ENCODE measurements around the gene TPRG1L.

TPRG1L gene

DNA sequence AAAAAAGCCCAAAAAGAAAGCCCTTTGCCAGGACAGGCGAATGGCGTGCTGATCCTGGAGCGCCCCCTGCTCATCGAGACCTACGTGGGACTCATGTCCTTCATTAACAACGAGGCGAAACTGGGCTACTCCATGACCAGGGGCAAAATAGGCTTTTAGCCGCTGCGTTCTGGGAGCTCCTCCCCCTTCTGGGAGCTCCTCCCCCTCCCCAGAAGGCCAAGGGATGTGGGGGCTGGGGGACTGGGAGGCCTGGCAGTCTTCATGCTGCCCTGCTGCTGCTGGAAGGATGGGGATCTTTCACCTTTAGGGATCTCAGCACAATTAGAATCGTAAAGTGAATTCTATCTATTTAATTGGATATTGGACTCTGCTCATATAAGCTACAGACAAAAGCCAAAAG lies 3.6 kb downstream of the TPRG1L start:
- no peak for DNase-seq (ENCODE audit: low read depth in 2 of 2)

DNA sequence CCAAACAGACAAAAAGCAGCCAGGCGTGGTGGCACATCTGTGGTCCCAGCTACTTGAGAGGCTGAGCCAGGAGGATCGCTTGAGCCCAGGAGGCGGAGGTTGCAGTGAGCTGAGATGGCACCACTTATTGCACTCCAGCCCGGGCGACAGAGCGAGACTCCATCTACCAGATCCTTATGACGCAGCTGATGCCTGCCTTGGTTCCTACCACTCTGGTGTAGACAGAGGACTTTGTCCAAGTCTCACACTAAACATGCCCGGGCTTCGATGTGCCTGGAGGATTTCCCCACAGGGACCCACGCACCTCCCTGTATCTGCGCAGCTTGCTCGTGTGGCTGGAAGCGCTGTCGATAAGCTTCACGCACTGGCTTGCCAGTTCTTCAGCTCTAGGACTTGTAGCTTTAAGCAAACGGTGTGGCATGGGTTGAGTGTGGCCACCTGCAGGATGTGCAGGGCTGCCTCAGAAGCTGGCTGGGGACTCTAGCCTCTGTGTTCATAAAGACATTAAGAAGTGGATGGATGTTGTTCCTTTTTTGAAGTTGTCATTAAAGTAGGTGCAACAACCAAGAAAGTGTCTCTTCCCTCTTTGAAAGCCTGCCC lies 4.8 kb downstream of the TPRG1L start:
- no peak for DNase-seq (ENCODE audit: low read depth in 2 of 2)

DNA sequence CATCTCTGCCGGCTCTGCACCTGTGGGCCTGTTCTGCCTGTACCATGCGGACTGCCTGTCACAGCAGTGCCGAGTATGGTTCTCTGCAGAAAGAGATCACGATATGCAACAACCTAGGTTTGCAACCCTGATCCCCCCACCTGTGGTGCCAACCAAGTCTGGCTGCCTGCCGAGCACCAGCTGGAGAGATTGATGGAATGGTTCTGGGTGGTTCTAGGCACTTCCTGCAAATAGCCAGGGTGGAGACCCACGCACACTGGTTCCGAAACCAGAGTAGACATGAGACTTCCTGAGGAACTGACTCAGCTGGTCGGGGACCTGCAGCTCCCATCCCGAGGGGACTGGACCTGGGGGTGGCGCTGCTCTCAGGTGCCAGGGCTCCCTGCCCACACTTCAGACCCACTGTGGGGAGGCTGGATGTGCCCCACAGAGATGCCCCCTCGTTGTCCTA lies 5.4 kb downstream of the TPRG1L start:
- DNase-seq (ENCODE audit: low read depth in 2 of 2) = no peak

DNA sequence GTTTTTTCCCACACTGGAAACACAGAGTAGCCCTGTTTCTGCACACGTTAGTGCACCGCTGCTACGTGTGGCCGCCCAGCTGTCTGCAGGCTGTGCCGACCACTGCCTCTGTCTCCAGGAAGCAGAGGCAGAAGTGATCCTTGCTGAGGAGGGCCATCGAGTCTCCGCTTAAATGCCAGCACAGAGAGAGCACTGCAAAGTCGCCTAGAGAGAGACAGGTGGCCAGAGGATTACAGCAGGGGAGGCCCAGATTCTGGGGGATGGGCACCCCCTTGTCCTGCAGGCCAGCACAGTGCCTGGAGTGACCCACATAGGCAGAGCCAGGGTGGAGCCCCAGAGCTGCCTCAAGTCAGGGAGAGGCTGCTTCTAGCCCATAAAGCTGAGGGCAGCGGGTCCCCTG lies 6.1 kb downstream of the TPRG1L start:
- DNase-seq (ENCODE audit: low read depth in 2 of 2) = no peak

DNA sequence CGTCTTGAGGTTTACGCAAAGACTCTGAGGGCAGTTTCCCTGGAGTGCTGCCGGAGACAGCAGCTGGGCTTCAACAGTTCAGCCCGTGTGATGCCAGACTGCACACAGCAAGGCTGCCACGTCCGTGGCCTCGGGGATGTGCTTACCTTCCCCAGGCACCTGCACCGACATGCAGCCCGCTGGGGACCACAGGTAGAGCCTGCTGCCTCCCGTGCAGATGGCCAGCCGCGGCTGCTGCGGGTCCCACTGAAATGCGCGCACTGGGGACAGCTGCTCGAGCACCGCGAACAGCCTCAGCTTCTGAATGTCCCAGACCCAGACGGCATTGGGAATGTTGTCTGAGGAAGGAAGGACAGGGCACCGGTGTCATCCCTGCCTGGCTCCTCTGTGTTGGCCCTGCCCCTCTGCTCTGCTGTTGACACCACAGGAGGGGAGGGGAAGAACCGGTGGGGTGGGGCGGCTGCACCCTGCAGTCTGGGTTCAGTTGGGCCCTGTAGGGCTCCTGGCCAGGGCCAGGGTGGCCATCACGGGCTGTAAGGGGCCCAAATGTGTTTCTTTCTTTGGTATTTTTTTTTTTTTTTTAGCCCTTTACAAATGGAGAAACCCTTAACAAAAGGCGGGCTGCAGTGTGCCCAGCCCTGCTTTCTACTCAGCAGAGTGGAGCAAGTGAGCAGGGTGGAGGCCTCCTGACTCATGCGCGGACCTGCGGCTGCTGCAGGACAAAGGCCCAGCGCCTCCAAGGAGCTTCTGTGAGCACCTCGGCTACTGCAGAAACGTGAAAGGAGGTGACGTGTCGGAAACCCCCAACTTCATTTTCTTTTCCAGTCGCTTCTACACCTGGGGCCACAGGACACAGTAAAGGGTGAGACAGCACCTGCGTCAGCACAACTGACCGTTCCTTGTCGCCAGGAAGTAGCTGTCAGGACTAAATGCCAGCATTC lies 6.8 kb downstream of the TPRG1L start:
- DNase-seq (ENCODE audit: low read depth in 2 of 2) = no peak

DNA sequence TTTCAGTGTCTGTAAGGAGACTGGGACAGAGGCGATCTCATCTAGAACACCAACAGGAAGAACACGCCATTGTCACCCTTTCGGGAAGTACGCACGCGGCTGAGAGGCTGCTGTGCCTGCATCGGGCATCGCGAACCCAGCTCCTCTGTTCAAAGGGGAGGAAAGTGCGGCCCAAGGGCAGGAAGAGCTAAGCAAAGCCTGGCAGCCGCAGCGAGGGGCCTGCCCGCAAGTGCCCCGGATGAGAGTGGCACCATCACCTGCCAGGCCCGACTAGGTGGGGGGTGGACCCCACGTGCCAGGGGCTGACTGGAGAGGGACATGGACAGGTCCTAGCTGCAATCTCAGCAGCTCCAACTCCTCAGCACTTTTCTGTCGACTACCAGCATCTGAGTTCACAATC lies 7.5 kb downstream of the TPRG1L start:
- no peak for DNase-seq (ENCODE audit: low read depth in 2 of 2)

DNA sequence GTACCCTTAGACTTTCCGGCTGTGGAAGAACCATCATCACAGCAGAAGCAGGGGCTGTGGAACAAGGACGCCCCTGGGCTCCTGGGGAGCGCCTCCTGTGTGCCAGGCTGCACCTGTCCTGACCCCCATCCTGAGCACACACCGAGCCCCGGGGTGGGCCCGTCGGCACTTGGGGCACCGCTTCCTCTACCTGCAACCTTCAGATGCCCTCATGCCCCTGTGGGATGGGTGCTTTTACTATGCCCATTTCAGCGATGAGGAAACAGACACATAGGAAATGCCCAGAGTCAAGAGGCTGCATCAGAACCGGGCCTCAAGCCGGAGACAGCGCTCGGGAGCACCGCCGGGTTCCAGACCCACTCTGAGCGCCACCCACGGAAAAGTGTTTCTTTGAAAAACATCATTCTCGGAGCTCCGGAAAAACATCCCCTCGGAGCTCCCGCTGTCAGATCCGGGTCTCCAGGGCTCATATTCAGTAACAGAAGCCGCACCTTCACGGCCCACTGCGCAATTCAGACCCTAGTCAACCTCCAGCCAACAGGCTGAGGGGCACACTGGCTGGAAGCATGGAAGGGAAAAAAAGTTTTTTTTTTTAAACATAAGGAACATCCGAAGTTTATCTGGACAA lies 8.0 kb downstream of the TPRG1L start:
- no peak for DNase-seq (ENCODE audit: low read depth in 2 of 2)

DNA sequence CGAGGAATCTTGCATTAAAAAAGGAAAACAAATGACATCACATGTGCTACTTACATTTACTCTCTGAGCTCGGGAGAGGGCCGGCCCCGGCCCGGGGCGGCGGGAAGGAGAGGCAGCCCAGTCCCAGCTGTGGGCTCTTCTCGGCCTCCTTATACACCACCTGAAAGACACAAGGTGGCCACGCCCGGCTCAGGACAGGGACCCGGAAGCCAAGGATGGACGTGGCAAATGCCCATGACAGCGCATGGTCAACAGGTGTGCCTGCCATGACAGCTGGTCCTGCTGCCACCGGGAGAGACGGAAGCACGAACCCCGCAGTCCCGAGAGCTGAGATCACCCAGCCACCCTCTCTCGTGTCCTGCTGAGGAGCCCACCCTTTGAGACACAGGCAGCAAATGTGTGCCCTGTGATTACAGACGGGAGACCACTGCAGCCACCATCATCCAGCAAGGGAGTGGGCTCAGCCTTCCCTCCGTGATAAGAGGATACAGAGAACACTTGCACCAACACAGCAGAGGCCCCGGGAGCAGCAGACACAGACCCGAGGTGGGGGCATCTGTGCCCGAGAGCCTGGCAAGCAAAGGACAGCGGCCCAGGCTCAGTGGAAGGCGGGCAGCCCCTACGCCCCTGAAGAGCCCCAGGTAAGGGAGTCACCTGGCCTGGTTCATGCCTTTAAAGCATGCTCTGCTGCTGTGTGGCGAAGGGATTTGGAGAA lies 8.7 kb downstream of the TPRG1L start:
- no peak for DNase-seq (ENCODE audit: low read depth in 2 of 2)

DNA sequence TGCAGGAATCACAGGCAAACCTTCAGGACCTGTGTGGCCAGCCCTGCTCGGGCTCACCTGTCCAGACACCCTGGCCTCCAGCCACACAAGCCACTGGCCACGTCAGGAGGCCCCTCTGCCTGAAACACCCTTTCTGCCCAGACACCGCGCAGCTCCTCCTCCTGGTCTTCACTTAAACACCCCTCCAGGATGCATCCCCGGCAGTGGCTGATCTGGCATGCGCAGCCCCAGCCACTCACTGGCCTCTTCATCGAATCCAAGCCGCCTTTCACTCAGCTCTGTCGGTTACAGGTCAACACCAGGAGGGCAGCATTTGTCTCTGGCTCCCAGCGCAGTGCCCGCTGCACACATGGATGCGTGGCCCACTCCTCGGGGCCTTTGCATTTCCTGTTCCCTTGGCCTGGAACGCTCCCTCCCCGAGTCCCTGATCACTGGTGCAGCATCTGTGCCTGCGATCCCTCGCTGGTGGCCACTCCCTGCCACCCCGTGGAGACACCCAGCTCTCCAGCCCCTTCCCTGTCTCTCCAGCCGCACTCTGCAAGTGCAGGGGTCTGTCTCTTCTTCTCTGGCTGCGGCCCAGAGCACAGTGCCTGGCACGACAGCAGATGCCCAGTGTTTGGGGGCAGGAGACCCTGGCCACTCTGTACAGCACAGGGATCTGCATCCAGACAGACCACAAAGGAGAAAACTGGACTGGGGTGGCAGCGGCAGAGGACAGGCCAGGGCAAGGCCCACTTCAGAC lies 9.4 kb downstream of the TPRG1L start:
- no peak for DNase-seq (ENCODE audit: low read depth in 2 of 2)

DNA sequence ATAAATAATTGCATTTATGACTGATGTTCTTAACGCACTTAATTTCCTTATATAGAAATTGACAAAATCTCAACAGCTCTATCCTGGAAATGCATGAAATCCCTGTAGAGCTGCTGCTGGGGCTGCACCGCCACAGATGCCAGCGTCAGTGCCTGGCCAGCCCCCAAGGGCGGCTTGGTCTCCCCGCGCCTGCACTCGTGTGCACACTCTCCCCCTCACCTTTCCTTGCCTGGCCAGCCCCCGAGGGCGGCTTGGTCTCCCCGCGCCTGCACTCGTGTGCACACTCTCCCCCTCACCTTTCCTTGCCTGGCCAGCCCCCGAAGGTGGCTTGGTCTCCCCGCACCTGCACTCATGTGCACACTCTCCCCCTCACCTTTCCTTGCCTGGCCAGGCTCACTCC lies 11.3 kb downstream of the TPRG1L start:
- no peak for DNase-seq (ENCODE audit: low read depth in 2 of 2)

DNA sequence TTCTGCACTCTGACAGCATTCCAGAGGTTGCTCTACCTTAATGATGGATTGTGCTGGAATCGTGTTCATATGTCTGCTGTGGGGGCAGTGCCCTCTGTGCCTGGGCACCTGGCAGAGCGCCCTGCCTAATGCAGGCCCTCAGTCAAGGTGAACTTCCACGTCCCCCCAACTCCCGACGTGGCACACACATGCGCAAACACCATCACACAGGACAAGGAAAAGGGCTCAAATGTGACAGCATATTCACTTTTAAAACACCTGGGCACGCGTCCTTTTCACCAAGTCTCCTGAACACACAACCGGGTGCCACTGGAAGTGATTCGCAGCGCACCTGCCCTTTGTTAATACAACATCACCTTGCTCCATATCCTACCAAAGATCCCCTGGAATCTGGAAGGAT lies 11.7 kb downstream of the TPRG1L start:
- DNase-seq (ENCODE audit: low read depth in 2 of 2) = no peak

DNA sequence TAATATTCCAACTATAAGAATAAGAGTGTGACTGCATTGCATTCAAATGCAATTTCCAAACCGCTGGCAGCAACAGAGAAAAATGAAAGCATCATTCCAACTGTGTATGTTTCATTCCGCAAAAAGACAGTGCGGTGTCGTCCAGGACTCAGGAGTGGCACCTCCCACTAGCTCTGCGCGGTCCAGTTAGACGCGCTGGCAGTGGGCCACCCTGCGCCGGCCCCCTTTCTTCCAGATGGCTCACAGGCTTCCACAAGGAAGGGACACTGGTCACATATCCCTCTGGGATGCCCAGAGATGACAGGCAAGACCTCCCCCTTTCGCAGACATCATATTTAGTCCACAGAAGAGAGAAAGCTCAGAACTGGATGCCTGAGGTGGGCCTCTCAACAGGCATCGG lies 13.2 kb downstream of the TPRG1L start:
- no peak for DNase-seq (ENCODE audit: low read depth in 2 of 2)

DNA sequence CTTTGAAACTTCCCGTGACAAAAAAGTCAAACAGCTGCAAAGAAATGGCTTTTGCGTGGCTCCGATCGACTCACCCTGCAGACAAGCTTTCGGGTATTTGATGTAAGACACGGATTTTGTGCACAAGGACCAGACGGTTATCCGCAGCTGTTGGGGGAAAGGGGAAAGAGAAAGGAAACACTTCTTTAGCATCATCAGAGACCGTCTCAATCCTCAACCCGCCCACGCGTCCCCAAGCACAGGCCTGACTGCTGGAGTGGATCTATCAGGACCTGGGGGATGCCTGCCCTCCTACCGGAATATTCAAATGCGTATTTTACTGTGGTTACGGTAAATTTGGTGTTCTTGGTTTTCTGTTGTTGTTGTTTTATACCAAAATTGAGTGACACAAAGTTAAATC lies 13.9 kb downstream of the TPRG1L start:
- DNase-seq (ENCODE audit: low read depth in 2 of 2) = no peak

DNA sequence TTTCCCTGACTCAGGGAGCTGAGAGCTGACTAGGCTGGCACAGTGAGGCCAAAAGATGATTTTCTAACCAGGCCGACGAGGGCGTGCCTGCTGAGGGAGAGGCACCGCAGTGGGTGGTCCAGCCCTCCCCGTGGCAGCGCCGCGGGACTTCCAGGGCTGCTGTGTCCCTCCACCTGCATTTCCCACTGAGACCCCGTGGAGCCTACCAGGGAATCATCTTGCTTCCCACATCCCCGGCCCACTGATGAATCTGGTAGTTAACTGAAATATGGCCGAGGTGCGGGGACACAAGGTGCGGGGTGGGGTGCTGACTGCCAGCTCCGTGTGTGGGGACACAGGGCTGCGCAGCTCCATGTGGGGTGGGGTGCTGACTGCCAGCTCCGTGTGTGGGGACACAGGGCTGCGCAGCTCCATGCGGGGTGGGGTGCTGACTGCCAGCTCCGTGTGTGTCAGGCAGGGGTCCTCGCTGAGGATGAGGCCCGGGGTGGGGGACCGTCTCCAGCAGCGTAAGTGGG lies 14.6 kb downstream of the TPRG1L start:
- no peak for DNase-seq (ENCODE audit: low read depth in 2 of 2)

DNA sequence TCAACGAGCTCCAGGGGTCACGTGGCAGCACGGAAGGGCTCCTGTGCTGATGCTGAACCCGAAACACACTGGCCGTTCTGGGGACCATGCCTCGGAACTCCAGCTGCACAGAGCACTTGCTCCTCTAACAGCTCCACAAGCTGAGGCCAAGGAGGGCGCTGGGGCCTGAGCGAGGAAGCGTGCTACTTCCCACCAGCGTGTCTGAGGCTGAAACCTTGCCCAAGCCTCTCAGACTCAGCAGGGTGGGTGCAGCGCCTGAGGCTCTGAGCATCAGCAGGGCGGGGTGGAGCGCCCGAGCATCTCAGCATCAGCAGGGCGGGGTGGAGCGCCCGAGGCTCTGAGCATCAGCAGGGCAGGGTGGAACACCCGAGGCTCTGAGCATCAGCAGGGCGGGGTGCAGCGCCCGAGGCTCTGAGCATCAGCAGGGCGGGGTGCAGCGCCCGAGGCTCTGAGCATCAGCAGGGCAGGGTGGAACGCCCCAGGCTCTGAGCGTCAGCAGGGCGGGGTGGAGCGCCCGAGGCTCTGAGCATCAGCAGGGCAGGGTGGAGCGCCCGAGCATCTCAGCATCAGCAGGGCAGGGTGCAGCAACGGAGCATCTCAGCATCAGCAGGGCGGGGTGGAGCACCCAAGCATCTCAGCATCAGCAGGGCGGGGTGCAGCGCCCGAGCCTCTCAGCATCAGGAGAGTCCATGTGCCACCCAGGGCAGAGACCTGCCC lies 15.5 kb downstream of the TPRG1L start:
- DNase-seq (ENCODE audit: low read depth in 2 of 2) = no peak

DNA sequence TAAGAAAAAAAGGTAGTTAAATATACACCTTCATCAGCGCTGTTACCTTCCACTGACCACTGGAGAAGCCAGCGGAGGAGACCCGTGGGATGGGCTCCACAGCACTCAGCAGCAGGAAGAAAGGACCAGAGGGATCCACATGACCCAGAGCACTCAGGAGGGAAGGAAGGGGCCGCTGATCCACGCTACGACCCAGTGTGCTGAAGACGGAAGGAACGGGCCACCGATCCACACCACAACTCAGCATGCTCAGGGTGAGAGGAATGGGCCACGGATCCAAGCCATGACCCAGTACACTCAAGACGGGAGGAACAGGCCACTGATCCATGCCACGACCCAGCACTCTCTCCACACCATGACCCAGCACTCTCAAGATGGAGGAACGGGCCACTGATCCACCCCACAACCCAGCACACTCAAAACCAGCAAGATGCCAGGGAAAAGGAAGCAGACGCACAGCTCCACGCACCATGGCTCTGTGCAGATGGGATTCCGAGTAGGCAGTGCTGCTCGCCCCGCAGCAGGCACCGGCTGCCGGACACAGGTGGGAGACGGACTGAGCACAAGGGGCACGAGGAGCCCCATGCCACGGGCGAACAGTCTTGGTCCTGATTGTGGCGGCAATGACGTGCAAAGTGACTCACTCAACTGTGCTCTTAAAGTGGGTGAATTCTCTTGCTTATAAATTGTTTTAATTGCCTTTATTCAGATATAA lies 16.4 kb downstream of the TPRG1L start:
- DNase-seq (ENCODE audit: low read depth in 2 of 2) = no peak

DNA sequence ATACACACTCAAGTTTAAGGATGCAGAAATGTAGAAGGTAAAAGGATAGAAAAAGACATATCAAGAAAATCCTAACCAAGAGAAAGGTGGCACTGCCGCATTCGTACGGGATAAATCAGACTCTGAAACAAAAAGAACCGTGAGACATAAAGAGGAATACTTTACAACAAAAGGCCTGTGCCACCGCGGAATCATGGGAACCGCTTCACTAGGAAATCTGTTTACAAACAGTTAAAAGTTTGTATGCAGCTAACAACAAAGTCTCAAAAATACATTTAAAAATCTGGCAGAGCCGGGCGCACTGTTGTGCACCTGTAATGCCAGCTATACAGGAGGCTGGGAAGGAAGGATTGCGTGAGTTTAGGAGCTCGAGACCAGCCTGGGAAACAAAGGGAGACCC lies 17.0 kb downstream of the TPRG1L start:
- no peak for DNase-seq (ENCODE audit: low read depth in 2 of 2)

DNA sequence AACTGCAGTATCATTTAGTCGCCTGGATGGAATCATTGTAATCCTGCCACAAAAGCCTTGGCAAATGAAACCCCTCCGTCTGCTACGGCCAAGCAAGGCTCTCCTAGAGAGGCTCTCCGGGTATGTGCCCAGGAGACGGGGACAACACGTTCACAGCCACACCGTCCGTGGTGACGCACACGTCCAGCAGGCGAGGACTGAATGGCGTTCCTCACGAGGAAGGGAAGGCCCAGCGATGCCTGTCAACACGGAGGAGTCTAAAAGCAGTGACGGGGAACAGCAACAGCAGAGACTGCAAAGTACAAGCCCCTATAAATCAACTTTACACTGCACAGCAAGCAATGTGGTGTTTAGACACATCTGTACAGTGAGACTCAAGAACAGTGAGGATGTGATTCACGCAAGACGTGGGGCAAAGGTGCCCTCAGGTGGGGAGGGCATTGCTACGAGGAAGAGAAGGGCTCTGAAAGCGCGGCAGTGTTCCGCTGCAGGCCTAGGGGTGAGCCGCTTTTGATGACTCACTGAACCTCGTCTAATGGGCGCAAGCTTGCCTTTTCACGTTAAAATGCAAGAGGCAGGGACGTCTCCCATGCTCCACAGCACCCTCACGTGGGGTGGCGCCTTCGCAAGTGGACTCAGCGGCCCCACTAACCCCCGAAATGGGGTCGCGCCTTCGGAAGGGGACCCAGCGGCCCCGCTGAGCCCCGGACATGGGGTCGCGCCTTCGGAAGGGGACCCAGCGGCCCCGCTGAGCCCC lies 18.3 kb downstream of the TPRG1L start:
- no peak for DNase-seq (ENCODE audit: low read depth in 2 of 2)

DNA sequence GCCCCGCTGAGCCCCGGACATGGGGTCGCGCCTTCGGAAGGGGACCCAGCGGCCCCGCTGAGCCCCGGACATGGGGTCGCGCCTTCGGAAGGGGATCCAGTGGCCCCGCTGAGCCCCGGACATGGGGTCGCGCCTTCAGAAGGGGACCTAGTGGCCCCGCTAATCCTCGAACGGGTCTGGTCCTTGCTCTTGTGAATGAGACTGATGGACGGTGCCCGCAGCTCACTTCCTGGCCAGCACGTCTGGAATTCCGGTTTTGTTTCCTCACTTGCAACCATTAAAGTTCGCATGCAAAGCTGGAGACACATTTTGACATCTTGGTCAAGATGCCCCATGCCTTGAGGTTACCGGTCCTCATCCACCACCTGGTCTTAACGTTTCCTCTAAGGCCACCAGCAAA lies 19.5 kb downstream of the TPRG1L start:
- no peak for DNase-seq (ENCODE audit: low read depth in 2 of 2)

All from stimulated activated CD4-positive, alpha-beta T cell treated with anti-CD3 and anti-CD28 coated beads, Interleukin-15, amount 100 ng/mL, for 48 hours (primary cell).